Raji (cell line): ENCODE results near the gene AXL.

ENCODE experiments used
- POLR2A ChIP-seq: IDR thresholded peaks from 2 replicates; pipeline ENCODE4 v1.6.1; 2011; ENCODE audit warnings: low read depth, low read length, control low read depth; ENCODE audit not compliant: insufficient read depth

The AXL gene

DNA sequence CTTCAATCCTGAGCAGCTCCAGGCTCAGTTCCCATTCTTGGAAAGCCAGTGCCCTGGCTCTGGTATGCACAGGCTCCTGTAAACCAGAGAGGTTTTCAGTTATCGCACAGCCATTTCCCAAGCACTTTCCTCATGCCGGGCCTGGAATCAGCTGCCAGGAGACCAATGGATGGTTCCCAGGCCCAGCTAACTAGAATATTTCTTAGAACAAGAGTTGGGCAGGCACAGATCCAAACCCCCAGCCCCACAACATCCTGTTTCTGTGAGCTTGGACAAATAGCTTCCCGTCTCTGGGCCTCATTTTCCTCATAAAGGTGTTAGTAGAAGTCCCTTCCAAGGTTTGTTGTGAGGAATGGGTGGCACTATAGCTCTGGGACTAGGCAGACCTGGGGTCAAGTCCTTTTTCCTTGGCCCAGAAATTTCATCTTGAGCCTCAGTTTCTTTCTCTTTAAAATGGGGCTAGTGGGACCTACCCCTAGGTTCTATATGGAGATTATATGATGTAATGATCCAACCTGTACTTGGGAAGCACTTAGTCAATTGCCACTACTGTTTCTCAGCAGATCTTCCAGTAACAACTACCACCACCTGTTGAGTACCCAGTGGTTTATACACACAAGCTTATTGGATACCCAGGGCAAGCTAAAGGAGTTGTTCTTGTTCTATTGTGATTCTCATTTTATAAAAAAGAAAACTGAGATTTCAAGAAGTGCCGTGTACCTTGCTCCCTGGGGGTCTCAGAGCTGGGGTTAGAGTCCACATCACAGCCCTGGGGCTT, 85.9 kb downstream of the AXL start:
- TF ChIP-seq POLR2A, result no peak

DNA sequence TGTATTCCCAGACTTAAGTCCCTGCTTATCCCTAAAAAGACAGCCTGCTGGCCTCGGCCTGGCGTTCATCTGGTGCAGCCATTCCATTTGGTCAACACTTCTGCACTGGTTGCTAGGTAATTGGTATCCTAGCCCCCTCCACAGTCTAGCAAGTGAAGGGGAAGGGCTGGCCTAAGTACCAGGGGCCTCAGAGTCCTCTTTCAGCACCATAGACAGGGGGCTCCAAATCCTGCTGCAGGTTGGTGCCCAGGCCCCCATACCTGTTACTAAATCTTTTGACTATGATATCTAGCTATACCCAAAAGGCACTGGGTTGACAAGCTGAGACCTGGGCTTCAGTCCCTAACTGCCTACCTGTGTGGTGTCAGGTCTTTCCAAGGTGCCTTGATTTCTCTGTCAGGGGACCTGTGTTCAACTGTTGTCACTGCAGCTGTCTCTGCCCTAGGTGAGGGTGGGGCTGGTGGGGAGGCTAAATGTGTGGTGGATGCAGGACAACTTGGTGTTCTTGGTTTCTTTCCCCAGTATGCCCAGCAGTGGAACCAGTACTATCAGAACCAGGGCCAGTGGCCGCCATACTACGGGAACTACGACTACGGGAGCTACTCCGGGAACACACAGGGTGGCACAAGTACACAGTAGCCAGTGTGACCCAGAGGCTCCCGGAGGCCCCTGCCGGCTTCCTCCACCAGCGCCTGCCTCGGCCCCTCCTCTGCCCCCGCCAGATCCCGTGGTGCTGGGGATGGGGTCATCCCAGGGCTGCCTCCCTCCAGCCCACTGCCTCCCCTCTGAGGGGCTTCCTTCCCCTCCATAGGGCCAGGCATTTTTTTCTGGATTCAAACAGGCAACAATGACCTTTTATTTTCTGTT, 87.1 kb downstream of the AXL start:
- TF ChIP-seq POLR2A, result no peak

- TF ChIP-seq POLR2A, result no peak
Observed at GRCh38 chr19:41307090-41307875, 88.3 kb downstream of the AXL start.

DNA sequence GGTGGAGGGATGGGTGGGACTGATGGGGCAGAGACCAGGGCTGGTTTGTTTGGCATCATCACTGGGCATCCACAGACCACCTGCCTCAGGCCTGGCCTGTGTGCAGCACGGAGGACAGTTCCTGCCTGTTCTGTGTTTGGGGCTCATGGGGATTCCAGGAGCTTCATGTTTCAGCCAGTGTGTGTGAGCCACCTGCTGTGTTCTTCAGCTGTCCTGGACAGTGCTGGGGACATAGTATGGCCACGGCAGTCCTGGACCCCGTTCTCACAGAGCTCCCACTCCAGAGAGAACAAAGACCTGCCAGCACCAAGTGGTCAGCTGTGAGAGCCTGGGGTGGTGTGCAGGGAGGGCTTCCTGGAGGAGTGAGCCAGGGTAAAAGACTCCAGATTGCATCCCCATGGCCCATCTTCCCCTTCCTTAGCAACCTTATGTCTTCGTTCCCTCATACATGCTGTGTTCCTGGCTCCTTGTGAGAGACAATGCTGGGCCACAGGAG, 89.0 kb downstream of the AXL start:
- TF ChIP-seq POLR2A, result no peak

DNA sequence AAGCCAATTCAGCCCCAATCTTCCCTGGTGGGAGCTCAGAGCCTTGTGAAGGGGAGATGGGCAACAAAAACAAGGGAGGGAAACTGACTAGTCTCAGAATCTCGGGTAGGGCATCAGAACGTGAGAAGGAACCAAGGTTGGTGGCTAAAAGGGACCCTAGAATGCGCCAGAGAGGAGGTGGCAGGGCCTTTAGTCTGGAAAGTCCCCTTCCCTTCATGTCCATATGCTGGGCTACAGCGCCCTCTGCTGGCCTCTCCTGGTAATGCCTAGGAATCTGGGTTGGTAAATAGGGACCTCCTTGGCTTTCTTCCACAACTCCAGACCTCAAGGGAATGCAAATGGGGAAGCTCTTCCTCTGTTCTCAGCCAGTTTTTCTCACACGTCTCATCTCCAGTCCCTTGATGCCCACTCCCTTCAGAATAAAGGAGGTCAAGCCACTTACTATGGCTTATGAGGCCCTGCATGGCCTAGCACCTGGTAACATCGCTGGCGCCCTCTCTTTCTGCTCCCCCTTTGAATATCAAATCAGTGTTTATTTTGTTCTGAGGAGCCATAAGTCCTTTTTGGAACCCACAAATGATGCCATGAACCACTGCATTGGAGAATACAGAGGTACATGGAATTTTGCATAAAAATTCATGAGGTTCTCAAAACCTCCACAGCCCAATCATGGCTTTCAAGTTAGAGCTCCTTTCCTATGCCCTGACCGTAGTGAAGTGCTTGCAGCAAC, 89.6 kb downstream of the AXL start:
- TF ChIP-seq POLR2A, result 0 out of 2 replicates have a peak, but pooled peaks have one; percentile 25

GRCh38 chr19:41309180-41310032, 90.4 kb downstream of the AXL start:
- no peak for TF ChIP-seq POLR2A

- peak; percentile 85 for TF ChIP-seq POLR2A
Observed at GRCh38 chr19:41310033-41310831, 91.2 kb downstream of the AXL start, which contains the start of gene CCDC97. Gene CCDC97 (plus strand): TSS chr19:41310172. CDS start chr19:41310311, 139 bp downstream.

DNA sequence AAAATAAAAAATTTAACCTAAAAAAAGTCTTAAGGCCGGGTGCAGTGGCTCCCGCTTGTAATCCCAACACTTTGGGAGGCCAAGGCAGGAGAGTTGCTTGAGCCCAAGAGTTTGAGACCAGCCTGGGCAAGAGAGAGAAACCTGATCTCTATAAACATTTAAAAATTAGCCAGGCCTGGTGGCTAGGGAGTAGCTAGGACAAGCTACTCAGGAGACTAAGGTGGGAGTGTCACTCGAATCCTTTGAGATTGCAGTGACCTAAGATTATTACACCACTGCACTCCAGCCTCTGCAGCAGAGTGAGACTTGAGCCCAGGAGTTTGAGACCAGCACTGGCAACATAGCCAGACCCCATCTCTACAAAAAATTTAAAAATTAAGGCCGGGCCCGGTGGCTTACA, 92.0 kb downstream of the AXL start:
- no peak for TF ChIP-seq POLR2A
